ENCODE measurements around the gene WDR17.
"Not testable (repeated sequence)": the region's sequence is repeated elsewhere in the genome, so short reads cannot be mapped to it uniquely, and the experiment has no call there.

WDR17 gene

DNA sequence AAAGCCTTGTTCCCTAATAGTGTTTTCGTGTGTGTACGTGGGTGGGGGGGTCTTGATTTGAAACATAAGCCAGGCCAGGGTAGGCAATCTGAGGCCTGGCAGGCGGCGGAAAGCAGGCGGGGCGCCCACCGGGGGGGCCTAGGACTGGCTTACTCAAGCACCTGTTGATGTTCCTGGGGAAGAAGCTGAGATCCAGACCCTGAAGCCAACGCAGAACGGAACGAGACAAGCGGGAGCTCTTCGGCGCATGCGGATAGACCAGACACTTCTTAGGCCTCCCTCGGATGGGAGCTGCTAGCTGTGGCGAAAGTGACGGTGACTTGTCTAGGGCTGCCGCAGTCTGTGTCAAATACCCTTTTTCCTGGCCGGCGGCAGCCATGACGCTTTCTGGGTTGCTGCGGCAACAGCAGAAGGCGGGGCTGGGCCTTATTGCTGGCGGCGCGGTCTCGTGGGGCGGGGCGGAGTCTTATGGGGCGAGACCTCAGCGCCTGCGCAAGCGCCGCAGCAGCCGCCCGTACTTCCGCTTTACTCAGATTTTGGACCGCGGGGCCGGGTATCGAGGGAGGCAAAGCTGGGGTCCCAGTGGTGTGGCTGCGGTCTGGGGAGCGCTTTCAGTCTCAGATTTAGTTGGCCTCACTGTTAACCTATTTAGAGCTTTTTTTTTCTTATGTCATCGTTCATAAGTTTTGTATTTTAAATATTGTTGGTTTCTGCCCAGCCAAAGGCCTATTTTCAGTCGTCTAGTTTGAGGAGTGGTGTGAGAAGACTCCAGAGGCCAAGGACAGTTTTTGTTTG lies 129.7 kb downstream of the WDR17 start, which contains the start of gene SPATA4:
Gene SPATA4 (minus strand): TSS at position 402 of the 795 bp plus-strand sequence. CDS start 23 bp downstream, at position 379.
- peak; percentile 85 for DNase-seq

DNA sequence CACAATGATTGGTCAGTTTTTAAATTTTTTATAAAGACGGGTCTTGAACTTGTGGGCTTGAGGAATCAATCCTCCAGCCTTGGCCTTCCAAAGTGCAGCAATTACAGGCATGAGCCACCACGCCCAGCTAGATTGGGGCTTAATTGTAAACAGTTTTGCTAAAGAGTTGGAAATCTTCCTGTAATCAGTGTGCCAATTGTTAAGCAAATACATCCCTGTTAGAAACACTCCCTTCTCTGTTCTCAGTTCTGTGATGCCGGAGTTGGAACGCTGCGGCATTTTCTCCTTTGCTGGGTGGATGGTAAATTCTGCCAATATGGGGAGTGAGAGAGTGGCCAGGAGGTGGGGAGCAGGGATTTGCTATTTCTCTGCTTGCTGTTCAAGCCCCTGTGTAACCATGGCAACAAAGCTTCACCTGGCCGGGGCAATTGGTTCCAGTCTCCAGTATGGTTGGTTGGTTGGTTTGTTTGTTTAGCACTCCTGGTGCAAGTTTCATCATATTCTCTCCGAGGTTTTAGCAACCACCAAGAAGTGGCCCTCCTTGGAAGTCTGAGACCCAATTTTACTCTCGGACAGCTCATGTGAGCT lies 132.8 kb downstream of the WDR17 start:
- DNase-seq: no peak

DNA sequence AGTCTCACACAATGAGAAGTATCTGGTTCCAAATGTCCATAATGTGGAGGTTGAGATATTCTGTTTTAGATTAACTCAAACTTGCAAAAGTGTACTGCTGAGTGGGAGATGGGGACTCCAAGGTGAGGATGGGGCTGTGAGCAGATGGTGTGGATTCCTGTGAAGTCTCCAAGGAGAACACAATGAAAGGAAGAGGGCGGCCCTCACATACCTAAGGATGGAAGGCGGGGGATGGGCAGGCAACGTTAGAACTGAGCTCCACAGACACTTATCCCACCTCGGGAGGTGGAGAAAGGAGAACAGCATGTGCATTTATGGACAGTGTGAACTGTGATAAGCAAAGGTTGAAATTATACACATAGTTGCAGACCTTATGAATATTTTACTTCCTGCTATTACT lies 139.7 kb downstream of the WDR17 start:
- DNase-seq: no peak

DNA sequence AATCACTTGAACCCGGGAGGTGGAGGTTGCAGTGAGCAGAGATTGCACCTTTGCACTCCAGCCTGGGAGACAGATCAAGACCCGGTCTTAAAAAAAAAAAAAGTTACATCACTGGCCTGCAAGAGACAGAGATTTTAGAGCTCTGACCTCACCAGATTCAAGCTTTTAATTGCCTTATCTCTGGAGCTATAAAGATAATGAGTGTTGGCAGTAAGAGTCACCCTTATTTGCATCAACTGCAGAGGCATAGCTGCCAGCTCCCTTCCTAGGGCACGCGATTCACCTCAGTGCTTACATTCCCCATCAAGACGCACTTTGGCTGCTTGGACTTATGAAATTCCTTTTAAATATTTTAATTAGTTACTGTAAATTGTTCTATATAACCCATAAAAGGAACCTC lies 142.2 kb downstream of the WDR17 start:
- no peak for DNase-seq

DNA sequence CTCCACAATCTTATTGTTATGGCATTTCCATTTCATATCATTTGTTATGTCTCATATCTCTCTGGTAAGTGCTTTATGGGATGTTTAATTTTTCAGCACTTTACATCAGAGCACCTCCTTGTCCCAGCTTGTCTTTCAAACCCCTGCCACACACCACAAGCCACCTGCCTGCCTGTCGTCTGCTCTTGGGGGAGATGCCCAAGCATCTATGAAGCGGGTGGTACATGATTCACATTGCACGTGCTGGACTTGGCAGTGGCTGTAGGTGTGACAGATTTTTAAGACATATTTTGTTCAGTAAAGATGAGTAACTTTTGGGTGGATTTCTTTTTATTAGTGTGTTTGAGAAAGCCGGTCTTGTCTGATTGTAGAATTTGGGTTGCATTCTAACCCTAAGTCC lies 143.9 kb downstream of the WDR17 start:
- DNase-seq: no peak

DNA sequence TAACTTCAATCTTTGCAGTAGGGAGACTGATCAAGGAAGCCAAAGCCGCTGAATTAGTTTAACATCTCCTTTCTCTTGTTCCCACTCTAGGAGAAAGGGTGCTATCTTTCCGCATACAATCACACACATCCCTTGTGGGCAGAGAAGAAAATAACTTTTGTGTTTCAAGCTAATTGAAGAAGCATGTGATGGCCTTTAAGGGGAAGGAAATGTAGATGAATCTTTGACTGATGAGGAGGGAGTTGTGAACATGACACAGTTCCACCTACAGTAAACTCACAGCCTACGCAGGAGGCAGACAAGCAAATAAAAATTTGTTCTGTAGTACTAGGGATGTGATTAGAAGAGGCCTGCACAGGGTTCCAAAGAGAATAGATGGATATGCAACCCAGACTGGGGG lies 144.5 kb downstream of the WDR17 start:
- no peak for DNase-seq

DNA sequence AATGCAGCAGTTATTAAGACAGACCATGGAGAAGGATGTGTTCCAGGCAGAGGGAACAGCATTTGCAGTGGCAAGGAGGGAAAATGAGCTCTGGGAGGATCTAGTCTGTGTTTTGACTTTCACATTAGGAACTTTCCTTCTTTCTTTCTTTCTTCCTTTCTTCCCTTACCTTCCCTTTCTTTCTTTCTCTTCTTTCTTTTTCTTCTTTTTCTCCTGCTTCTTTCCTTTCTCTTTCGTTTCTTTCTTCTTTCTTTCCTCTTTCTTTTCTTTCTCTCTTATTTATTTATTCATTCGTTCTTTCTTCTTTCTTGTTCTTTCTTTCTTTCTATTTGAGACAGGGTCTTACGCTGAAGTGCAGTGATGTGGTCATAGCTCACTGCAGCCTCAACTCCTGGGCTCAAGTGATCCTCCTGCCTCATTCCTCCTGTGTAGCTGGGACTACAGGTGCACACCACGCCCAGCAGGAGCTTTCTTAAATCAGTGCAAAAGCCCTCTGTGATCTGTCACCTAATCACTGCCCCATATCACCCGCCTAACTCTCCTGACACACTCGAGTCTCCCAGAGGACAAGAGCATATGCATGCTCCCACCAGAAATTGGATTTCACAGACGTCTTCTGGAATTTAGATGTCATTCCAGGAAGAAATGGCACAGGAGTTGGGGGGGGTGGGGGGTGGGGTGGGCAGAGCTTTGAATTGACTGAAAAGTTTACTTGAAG lies 145.1 kb downstream of the WDR17 start:
- no peak for DNase-seq

DNA sequence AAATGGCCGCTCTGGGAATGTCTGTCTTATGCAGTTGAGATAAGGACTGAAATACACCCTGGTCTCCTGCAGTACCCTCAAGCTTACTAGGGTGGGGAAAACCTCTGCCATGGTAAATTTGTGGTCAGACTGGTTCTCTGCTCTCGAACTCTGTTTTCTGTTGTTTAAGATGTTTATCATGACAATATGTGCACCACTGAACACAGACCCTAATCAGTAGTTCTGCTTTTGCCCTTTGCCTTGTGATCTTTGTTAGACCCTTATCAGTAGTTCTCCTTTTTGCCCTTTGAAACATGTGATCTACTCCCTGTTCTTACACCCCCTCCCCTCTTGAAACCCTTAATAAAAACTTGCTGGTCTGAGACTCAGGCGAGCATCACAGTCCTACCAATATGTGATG lies 146.7 kb downstream of the WDR17 start:
- not testable (repeated sequence) for DNase-seq

DNA sequence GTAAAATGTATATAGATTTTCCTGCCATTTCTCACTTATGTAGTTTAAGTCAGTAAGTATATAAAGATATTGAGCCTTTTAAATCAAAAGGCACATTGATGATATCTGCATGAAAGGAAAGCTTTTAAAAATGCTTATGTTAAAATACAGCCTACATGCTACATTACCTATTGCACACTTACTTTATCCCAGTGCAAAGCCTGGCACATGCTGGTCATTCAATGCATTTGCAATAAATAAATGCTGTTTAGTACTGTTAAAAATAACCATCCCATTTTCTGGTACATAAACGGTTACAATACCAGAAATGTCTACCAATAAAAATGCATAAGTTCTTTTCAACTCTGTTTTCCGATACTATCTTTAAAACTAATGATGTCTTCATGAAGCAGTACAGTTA lies 151.9 kb downstream of the WDR17 start:
- no peak for DNase-seq

DNA sequence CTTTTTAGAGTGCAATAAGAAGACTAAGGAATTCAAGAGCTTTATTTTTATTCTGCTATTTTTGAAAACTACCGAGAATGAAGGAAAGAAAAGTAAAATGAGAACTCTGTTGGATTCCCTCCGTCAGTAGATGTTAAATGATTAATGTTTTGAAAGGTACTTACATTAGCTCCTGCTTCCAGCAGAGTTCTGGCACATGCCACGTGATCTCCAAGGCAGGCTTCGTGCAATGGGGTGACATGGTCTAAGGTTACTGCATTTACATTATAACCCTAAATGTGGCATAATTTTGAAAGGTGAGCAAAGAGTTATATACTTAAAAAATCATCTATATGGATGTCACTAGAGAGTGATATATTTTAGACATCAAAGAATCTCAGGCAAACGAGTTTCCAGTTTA lies 156.5 kb downstream of the WDR17 start:
- DNase-seq: no peak

DNA sequence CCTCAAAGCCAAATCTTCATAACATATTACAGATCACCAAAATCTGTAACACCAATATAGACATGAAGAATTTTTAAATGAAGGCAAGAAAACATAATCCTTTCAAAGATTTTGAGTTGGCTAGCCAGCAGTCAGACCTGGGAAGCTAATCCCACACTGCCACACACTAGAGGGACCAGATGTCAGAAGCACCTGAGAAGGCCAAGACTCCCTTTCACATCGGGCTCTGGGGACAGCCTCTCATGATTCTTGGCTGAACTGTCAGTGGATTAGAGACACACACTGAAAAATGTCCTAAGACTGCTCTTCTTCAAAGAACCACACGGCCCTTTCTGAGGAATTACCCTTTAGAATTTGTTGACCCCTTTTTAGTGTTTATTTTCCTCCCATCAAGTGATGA lies 157.9 kb downstream of the WDR17 start:
- no peak for DNase-seq

DNA sequence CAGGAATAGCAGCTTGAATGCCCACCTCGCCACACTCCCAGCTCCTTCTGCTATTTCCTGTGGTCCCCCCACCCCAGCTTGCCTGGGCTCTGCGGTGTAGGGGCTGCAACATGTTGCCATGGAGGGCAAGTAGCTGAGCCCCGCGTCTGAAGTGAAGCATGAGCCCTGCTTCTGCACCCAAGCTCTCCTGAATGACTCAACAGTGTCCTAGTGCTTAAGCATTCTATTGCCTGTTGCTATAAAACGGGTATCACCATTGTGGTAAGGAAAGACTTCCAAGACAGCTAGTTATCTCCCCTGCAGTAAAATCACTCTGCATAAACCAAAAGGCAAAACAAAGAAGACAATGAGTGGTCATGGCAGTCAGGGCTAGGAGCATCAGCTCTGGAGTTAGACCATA lies 161.1 kb downstream of the WDR17 start:
- DNase-seq: no peak

DNA sequence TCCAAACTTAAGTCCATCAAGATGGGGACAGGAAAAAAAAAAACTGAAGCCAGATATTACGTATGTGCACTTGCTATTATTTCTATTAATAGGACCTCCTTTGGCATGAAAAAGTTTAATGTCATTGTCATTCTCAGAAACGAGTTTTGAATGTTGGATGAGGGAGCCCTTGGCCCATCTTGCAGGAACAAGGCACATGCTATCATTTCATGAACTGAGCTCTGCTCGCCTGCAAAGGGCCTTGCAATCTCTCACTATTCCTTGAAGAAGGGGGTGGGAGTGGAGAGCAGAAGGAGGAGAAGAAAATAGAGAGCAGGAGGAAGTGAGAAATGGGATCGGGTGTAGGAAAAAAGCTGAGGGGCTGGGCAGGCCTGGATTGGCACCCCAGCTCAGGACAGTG lies 164.0 kb downstream of the WDR17 start:
- no peak for DNase-seq

All from NCI-H146 (cell line).